CD1c-positive myeloid dendritic cell (primary cell): ENCODE measurements around the gene MANEA.
"Not testable (repeated sequence)": the region's sequence is repeated elsewhere in the genome, so short reads cannot be mapped to it uniquely, and the experiment has no call there.

Experiments
- DNase-seq: peaks from one replicate; pipeline ENCODE4 v3.0.0-alpha.2; 2016; ENCODE audit errors: extremely low spot score

The MANEA gene, protein sequence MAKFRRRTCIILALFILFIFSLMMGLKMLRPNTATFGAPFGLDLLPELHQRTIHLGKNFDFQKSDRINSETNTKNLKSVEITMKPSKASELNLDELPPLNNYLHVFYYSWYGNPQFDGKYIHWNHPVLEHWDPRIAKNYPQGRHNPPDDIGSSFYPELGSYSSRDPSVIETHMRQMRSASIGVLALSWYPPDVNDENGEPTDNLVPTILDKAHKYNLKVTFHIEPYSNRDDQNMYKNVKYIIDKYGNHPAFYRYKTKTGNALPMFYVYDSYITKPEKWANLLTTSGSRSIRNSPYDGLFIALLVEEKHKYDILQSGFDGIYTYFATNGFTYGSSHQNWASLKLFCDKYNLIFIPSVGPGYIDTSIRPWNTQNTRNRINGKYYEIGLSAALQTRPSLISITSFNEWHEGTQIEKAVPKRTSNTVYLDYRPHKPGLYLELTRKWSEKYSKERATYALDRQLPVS

DNA sequence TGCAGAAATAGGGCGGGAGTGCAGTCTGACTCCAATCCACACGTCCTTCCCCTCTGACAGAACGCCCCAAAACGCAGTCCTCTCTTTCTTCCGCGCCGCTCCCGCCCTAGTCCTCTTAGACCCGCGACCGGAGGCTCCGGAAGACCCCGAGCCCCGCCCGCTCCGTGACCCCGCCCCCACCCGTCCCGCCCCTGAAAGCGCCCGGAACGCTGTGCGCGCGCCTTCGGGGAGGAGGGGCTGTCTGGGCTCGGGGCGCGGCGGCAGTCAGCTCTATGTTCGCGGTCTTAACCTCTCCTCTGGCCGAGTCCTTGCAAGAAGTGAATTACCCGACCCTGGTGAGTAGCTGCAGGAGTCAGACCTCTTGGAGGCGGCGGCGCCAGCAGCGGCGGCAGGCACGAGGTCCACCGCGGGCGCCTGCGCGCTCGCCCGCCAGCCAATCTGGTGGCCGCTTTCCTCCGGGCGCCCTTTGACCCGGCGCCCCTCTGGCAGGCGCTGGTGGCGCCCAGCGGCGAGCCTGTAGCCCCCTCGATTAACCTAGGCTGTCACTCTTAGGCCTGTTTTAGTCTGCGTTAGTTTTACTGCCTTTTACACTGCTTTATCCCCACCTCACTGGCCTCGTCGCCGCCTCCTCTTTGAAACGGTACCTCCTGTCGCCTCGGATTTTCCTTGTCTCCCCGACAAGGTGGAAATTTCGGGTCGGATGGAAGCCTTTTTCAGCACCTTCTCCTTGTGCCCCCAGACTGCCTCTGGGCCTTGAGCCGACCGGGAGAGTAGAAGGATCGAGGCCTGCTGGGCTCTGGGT, at the start of gene MANEA:
Gene MANEA, plus strand, starts transcription at position 232 of the 802 bp plus-strand sequence. CDS start 8,905 bp downstream, outside the sequence.
- peak; percentile 85 for DNase-seq

DNA sequence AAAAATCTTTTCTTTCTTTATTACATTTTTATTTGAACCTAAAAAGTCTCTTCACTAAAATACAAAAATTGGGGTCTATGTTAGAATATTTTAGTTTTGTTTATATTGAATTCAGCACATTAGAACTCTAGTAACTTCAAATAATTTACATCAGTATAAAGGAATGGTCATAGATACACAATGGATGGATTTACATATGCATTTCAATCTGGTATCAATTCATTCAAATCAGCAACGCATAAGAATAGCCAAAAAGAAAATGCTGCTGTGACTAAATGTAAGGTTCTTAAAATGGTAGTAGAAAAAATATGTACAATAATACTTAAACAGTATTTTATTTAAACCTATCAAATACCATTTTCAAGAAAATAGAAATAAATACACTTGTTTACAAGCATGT, 47.6 kb upstream of the MANEA start:
- DNase-seq, result no peak

DNA sequence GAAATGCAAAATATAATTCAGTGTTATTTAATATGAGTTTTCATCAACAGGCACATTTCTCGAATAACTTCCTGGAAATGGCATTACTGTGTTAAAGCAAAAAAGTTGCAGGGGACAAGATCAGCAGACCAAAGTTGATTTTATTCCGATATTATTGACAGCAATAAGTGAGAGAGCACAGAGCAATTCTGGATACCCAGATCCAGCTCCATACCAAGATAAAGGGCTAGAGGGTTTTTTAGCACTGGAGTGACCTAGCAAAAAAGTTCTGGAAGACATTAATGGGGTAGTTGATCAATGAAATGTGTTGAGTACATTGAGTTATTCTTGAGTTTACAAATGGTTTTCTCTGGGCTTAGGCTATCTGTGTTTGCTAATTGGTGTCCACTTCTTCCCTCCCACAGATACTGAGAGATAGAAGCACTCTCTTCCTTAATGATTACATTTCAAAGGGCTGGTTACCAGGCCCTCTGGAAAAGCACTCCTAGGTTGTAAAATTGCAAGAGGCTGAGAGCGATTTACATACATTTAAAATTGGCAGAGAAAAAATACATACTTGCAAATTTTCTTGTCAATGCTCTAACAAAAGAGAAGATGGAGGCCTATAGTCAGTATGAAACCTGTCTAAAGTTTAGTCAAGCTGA, 47.0 kb upstream of the MANEA start:
- DNase-seq, result no peak

DNA sequence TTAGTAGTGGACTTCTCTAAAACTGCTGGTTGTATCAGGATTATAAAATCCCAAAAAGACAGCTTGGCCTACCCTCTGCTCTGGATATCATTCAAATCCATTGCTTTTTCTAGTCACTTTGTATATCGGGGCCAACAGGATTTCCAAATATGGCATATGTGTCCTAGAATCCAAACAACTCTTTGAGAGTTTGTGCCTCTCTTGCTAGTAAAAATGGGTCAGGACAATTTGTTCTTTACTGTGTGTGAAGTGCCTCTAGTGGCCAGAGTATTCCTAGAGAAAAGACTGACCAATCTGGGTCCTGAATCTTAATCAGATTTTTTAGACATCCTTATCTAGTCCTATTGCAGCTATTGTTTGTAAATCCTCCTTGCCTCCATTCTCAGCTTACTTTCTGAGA, 33.5 kb upstream of the MANEA start:
- no peak for DNase-seq

DNA sequence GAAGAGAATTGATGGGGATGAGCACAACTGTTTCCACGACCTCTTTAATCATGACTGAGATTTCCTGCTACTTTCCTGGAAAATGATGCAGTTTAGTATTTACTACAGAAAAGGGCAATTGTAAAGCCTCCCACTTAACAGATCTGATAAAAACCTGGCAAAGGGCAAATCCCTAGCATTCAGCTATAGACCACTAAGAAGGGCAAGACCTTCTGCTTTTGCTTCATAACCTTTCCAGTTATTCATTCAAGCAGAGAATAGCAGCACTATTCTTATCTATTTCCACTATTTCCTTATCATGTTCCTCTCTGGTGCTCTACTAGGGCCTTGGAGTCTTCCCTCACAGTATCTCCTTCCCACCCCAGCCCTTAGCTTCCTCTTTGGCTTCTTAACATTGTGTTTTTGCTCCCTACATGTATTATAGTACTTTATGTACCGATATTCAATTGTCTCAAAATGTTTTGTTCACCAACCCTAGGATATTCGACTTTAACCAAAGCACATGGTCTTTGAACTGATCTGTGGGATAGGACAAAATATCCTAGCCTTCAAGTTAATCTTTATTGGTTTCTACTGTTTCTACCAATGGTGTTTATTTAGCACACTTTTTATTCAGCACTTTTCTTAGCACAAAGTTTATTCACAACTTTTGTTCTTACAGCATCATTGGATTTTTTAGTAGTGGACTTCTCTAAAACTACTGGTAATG, 32.7 kb upstream of the MANEA start:
- DNase-seq, result no peak

DNA sequence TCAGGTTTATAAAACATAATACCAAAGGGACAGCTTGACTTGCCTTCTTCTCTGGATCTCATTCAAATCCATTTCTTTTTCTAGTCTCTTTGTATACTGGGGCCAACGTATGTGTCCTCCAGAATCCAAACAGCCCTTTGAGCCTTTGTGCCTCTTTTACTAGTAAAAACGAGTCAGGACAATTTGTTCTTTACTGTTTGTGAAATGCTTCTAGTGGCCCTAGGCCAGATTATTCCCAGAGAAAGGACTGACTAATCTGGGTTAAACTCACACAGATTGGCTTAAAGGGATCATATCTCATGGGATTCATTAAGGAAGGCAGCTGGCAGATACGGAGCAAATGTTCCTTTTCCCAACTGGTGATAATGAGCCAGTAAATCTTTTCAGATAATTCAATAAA, 32.1 kb upstream of the MANEA start:
- DNase-seq, result no peak

DNA sequence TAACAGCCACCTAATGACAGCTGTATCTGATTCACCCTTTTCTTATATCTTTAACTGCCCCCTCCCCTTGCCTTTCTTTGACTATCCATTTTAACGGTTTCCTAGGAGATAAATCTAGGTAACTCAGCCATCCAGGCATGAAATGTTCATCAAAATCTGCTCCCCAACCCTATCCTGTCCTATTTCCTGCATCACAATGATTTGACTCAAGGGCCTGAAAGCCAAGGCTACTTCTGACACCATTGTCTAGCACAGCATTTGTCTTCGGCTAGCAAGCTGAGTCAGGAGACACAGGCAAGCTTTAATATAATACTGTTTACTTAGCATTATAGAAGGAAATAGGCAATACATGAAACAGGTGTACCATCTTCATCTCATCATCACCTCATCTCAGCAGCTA, 31.6 kb upstream of the MANEA start:
- no peak for DNase-seq

DNA sequence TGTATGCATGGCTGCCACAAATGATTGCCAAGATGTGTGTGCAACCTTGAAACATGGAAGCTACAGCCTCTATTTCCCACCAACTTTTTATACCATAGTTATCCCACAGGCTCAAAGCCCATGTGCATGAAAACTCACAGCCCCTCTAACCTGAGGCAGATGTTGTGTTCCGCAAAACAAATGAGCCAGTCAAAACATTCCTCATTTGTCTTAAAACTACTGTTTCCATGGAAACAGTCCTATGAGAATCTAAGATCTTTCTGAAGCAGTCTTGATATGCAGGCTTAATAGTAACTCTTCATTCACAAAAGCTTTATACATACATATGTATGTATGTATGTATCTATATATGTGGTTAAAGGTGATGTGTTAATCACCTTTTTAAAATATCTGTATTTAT, 31.2 kb upstream of the MANEA start:
- no peak for DNase-seq

DNA sequence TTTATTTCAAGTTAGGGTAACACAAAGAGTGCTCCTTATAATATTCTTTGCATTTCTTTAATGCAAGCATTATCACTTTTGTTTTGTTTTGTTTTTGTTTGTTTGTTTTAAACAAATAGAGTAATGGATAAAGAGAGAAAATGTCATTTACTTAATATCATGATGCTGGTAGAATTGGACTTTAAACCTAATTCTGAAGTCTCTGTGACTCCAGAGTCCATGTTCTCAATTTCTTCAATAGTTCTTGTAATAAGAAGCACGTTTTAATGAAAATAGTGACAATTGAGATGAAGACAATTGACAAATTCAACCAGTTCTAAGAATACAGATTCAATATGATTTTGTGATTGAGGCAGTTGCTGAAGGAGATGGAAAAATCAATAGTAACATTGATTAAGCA, 30.3 kb upstream of the MANEA start:
- no peak for DNase-seq

DNA sequence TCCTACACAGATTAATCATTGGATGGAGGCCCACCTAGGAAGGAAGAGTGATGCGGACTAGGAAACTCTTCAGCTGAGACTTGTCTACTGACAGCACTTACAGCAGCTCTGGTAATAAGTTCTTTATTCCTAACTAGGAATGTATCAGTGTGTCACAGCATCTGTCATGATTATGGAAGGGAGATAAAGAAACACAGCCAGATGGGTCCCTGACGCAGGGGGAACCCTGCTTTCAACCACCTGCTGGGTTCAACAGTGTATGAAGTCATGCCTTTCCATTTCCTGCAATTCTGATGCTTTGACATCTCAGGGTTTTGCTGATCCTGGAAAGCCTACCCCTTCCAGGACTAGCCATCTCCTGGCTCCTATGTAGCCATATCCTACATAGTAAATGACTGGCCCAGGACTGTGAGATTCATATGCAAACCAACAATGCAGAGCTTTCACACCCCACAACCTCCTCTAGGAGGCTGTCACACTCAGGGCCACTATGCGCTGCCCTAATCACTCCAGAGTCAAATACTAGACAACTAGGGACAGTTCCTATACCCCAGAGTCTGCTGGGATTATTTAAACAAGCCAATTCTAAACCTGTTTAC, 29.0 kb upstream of the MANEA start:
- DNase-seq, result no peak

DNA sequence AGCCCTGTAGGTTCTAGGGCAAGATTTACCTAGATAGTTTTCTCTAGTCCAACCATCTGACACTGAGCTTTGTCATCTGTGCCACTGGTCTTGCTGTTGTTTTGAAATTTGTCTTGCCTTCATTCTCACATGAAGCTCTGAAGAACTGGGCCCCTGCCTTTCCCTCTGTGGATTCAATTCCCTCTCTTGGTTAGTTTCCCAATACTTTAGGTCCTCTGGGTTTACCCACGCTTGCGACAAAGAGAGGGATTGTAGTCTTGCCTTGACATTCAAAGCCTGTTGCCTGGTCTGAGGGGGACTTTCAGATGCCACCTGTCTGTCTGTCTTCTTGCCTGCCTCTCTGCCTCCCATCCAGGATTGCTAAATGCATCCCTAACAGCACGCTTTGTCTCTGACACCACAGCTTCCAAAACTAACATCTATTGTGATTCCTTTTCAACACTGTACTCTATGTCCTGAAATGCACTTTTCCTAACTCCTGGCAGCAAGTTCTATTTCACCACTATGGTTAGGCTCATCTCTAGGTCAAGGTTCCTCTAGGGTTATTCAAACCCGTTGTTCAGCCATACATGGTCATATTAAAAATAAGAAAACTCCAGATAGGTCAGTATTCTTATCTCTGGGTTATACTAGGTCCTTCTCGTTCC, 25.5 kb upstream of the MANEA start:
- no peak for DNase-seq

DNA sequence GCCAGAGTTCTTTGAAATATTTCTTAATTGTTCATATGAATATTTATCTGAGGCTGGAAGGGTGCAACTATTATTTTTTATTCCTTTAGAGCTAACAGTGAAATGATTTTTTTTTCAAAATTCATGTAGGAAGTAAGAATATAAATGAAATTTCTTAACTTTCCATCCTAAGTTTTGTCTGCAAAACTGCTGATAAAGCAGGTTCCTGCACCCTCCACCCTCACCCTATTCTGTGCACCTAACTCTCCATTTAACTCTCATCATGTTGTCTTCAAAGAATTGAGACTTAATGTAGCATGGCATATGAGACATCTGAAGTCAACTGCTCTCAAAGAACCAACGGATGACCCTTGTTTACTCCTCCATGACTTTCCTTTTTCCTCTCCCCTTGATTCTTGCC, 23.5 kb upstream of the MANEA start:
- DNase-seq, result no peak

DNA sequence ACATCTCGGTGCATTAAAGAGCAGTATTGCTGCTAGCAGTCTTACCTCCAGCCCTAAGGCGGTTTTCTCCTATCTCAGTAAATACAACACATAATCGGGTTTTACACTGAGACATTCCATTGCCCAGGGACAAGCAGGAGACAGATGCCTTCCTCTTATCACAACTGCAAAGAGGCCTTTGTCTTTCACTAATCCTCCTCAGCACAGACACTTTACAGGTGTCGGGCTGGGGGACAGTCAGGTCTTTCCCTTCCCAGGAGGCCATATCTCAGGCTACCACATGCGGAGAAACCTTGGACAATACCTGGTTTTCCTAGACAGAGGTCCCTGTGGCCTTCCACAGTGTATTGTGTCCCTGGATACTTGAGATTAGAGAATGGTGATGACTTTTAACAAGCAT, 16.4 kb upstream of the MANEA start:
- not testable (repeated sequence) for DNase-seq

DNA sequence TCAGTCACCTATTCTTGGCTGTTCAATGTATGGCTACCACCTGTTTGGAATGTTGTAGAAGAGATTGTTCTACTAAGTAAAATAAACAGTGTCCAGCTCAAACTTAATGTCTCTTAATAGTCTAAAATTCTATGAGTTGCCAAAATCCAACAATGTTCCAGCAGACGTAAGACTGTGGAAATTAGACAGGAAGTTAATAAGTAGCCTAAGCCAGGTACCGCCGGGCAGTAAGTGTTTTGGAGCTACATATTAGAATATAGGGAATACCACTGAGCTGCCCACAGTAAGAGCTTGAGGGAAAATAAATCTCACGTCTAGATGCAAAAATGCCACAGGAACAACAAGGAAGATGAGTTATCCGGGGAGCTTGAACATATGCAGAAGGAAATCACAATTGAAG, 7.8 kb upstream of the MANEA start:
- DNase-seq, result no peak

DNA sequence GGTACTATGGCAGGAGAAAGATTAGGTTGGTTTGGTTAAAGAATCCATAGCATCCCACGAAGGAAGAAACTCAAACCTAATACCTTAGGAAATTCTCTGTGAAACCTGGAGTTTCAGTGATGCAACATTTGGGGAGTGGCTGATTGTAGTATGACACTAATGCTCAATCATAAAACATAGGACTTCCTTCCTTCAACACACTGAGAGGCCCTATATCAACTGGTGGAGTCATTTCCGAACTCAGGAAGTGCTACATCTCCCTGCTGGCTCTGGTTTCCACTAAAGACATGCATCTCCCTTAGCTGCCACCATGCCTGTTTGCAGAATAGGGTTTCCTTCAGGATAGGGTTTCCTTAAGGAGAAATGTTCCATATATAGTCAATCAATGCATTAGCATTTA, 5.2 kb upstream of the MANEA start:
- peak; percentile 9 for DNase-seq

DNA sequence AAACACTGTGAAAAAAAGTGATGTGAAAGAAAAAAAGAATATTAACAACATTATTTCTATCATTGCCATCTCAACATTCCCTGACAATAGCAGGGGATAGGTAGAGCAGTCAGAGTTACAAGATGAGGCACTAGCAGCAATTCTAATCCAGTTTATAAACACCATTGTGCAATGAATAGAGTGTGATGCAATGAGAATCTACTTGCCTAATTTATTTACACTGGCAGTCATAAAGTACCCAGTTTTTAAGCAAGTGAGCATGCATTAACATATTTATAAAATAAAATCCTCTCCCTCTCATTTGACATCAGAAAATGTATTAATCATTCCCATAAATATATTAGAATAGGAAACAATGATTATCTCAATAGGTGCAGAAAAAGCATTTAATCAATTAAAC, 2.5 kb upstream of the MANEA start:
- peak; percentile 40 for DNase-seq

DNA sequence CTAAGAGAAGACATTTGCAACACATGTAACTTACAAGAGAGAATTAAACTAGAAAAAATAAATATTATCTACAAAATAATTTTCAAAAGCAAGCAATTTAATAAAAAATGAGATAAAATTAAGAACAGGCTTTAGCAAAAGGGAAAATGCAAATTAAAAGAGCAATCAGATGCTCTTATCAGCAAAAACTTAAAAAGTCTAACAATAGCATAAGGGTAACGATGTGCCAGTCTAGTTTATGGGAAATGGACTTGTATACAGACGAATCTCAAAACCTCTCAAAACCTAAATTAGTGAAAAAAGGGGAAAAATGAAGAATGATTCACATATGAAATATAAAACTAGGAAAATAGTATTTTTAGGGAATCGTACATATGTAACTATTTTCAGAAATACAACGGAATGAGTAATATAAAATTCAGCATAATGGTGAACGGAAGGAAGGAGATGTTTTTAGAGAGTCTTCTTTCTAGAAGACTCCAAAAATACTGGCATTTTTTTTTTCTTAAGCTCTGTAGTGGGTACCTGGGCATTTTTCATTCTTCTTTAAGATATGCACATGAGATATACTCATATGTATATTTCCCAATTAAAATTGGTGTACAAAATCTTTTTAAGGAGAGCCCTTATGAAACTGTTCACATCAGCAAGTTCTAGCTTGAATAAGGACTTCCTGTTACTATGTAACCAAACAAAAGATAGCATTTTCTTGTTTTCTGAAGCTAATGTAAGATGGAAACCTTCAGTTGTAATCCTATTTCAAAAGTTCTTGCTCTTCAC, 927 bp upstream of the MANEA start:
- peak; percentile 37 for DNase-seq

DNA sequence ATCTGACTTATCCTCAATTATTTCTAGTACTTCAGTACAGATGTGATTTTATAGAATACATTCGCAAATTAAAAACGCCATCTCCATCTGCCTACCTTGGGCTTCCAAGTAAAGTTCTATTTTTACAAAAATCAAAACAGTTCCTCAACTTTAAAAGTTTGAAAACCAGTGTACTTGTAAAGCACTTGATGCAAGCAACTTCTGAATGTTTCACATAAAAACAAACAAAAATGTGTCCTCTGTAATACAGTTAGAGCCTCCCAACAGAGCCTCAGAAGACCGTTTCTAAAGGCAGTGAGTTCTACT, 384 bp upstream of the MANEA start:
- DNase-seq, result no peak

DNA sequence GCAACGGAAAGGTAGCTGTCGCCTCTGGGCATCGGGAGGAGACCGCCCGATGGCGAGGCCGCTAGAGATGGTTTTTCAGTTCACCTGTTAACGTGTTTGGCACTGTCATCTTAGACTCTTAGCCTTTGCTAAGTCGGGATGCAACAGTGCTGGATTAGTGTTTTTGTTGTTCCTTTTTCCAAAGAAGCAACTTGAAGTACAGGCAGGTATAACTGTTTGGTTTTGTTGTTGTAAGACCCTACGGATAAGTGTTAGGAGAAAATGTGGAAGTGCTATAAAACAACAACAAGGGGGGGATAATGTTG, 723 bp downstream of the MANEA start:
- DNase-seq, result peak; percentile 5

DNA sequence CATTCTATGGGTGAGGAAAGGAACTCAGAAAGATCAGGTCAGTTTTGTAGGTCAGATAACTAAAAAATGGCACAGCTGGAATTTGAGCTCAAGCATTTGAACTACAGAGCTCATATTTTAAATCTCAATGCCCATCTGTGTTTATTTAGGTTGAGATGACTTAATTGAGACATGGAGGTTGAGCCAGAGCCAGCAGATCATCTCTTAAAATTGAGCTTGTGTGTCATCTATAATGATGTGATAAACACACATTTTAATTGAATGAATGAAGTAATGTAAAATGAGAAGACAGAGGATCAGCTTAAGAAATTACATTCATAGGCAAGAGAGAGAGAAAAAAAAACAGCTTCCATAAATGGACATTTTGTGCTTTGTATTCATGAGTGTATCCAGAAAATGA, 3.7 kb downstream of the MANEA start:
- DNase-seq, result no peak

DNA sequence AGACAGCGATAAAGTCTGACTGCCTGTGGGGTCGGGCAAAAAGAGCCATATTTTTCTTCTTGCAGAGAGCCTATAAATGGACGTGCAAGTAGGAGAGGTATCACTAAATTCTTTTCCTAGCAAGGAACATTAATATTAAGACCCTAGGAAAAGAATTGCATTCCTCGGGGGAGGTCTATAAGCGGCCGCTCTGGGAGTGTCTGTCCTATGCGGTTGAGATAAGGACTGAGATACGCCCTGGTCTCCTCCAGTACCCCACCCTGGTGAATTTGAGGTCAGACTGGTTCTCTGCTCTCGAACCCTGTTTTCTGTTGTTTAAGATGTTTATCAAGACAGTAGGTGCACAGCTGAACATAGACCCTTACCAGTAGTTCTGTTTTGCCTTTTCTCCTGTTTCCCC, 6.9 kb downstream of the MANEA start:
- DNase-seq, result not testable (repeated sequence)
